Measurements from ENCODE around the gene GRAMD1A. TPM values are rescaled to one million over a fixed set of nuclear protein-coding genes. Genes with fewer than 3 reads are reported as not detected.

The GRAMD1A gene
- total RNA-seq, result 33.5 and 37.3 TPM in 2 replicates

GRCh38 chr19:34999498-35000337 lies at the start of gene GRAMD1A:
TSS of gene GRAMD1A (plus strand) at chr19:35000323. CDS start at chr19:35000479, 156 bp downstream.

GRCh38 chr19:34963573-34964406 lies 36.3 kb upstream of the GRAMD1A start, which contains the start of gene ZNF792:
TSS of gene ZNF792 (minus strand) at chr19:34964229. CDS start at chr19:34963662, 567 bp downstream.

GRCh38 chr19:35030257-35031071 lies 30.3 kb downstream of the GRAMD1A start, which contains the start of gene SCN1B:
TSS of gene SCN1B (plus strand) at chr19:35030470. CDS start at chr19:35030821, 351 bp downstream.

GRCh38 chr19:35041548-35042055 lies 41.5 kb downstream of the GRAMD1A start, which contains the start of gene HPN:
TSS of gene HPN (plus strand) at chr19:35041721. CDS start at chr19:35042507, 786 bp downstream.

Other genes starting within 250 kb of the GRAMD1A start
- 10.6 and 14.1 TPM in 2 replicates for gene ZNF599, start 227.1 kb upstream of the GRAMD1A start, total RNA-seq
- gene ZNF30, start 73.4 kb upstream of the GRAMD1A start, total RNA-seq, result 1.7 and 1.8 TPM in 2 replicates
- gene ZNF792, start 36.1 kb upstream of the GRAMD1A start, total RNA-seq, result 2.0 and 2.2 TPM in 2 replicates
- gene SCN1B, start 30.1 kb downstream of the GRAMD1A start, total RNA-seq, result 4.0 and 4.3 TPM in 2 replicates
- not detected in 2 replicates for gene HPN, start 41.4 kb downstream of the GRAMD1A start, total RNA-seq
- gene FXYD3, start 115.5 kb downstream of the GRAMD1A start, total RNA-seq, result not detected in 2 replicates
- not detected in 2 replicates for gene LGI4, start 134.7 kb downstream of the GRAMD1A start, total RNA-seq
- gene FXYD1, start 138.5 kb downstream of the GRAMD1A start, total RNA-seq, result 0.50 and 1.8 TPM in 2 replicates
- gene FXYD7, start 142.9 kb downstream of the GRAMD1A start, total RNA-seq, result not detected in 2 replicates
- gene FXYD5, start 154.4 kb downstream of the GRAMD1A start, total RNA-seq, result 120 and 124 TPM in 2 replicates
- not detected in 2 replicates for gene FAM187B, start 228.4 kb downstream of the GRAMD1A start, total RNA-seq
- gene LSR, start 248.7 kb downstream of the GRAMD1A start, total RNA-seq, result 1.8 and 2.0 TPM in 2 replicates

All from bronchus fibroblast of lung (primary cell).